Pancreas (tissue), 10 donors: Measurements from ENCODE around the gene CERKL. TPM values are rescaled to one million over a fixed set of nuclear protein-coding genes. Genes with fewer than 3 reads are reported as not detected.

ENCODE experiments used
- ATAC-seq, 4 donors: fragments of 200-7000 bp; cut with Tn5 transposase; one replicate each; pipeline versions ENCODE4 v1.8.0 to v1.9.1; 2020; ENCODE audit warnings: mild to moderate bottlenecking in 4 of 4, moderate library complexity in 4 of 4
- DNase-seq, 6 donors: peaks; one replicate each; pipeline ENCODE4 v3.0.0-alpha.2; 2020
- FAIRE-seq: peaks from 2 replicates; lab custom pipeline; 2012; peaks lifted over from hg19 to GRCh38; lab: Jason Lieb, UNC
- H3K27ac ChIP-seq, 4 donors: fragments of 200-600 bp; sonication (generic); 1 replicate in 3 of 4; 2 replicates in 1 of 4; pipeline versions ENCODE4 v1.5.0 to v1.8.0; 2020
- H3K27me3 ChIP-seq, 4 donors: fragments of 200-600 bp; one replicate each; pipeline ENCODE4 v1.8.0; 2021
- H3K36me3 ChIP-seq, 3 donors: fragments of 200-600 bp; sonication (generic) in 1 of 3; one replicate each; pipeline versions ENCODE4 v1.5.0 to v1.8.0; 2020 to 2021
- H3K4me1 ChIP-seq, 3 donors: fragments of 200-600 bp; one replicate each; pipeline ENCODE4 v1.8.0; 2021
- H3K4me3 ChIP-seq, 4 donors: fragments of 200-600 bp; sonication (generic) in 2 of 4; one replicate each; pipeline versions ENCODE4 v1.5.0 to v1.8.0; 2020 to 2021
- H3K9me3 ChIP-seq, 4 donors: fragments of 200-600 bp; one replicate each; pipeline ENCODE4 v1.8.0; 2021
- CTCF ChIP-seq, 4 donors: fragments of 200-600 bp; sonication (generic) in 3 of 4; IDR thresholded peaks; one replicate each; pipeline versions ENCODE4 v1.5.0 to v1.8.0; 2021; ENCODE audit warnings: antibody characterized with exemption in 4 of 4
- WGBS, 2 donors: extraction: QIAGEN DNeasy Blood & Tissue Kit; methylation state at CpG; one replicate each; pipeline ENCODE4 v1.1.7; 2013; 5-methylcytosine and 5-hydroxymethylcytosine counted together
- intact Hi-C, 3 donors: fragments of 100-400 bp; cut with DNase I; formaldehyde crosslinking; loops; one replicate each; pipeline versions ENCODE4 v1.11.1 to v1.14.2; 2022
- polyA plus RNA-seq, 2 donors: library from polyadenylated mRNA; stranded (reverse); fragments of 200-250 nt; gene quantifications; one replicate each; pipeline ENCODE4 v1.2.3, GENCODE V29; 2013
- total RNA-seq, 6 donors: library from RNA; stranded (reverse); fragmentation: NEBNext Ultra II Directional in 4 of 6; extraction: Animal tissue kit (Norgen Biotek cat#: 25700) in 4 of 6; gene quantifications; one replicate each; pipeline versions ENCODE4 v1.2.1 to v1.2.4, GENCODE V29; 2021 to 2023
- donor health status: healthy with polysubstance abuse.
- donor health status: DM: no; HTN: no; CAD: no; lungs with moderate emphysema.
- donor health status: DM: no; HTN: no; CAD: no.
- donor health status: control.
- donor health status: control.
- donor health status: Bipolar disorder and iron deficiency.
- donor health status: DM: yes; HTN: yes; CAD: no.
- donor health status: DM: no; HTN: no; CAD: no.
- donor health status: DM: no; HTN: no; CAD: no.
- donor health status: DM: yes; HTN: yes; CAD: no.

CERKL gene
- total and polyA plus RNA-seq, 8 donors = 0.16 to 4.6 (median 0.56) TPM

- 63 to 70% methylated on average over 1 of the region's 1 CpG for WGBS, 2 donors
- TF ChIP-seq CTCF (IDR thresholded peaks at IDR 0.05) = no peak
- H3K27ac ChIP-seq = no peak overlapping the region
- no peaks in the 10 kb centered on the region for H3K9me3 ChIP-seq
- H3K4me1 ChIP-seq = no peaks in the 10 kb centered on the region
- FAIRE-seq = no peak
- H3K4me3 ChIP-seq = no peak overlapping the region
- ATAC-seq = no peak
- intact Hi-C loops = no loop called here
- no peaks in the 10 kb centered on the region for H3K36me3 ChIP-seq
- no peak for DNase-seq
- H3K27me3 ChIP-seq = no peaks in the 10 kb centered on the region
Observed at GRCh38 chr2:181670632-181671031, 13.7 kb upstream of the CERKL start.

GRCh38 chr2:181667234-181667633 is 10.3 kb upstream of the CERKL start:
- Histone ChIP-seq H3K36me3 (no peaks in the 10 kb centered on the region), H3K4me3 (no peak overlapping the region), H3K4me1 (no peaks in the 10 kb centered on the region), H3K27ac (no peak overlapping the region), H3K9me3 (no peaks in the 10 kb centered on the region), H3K27me3 (no peaks in the 10 kb centered on the region)
- DNase-seq = no peak
- intact Hi-C loops = no loop called here
- FAIRE-seq = no peak
- no peak for TF ChIP-seq CTCF (IDR thresholded peaks at IDR 0.05)
- 58 to 68% methylated on average over 1 of the region's 1 CpG for WGBS, 2 donors
- no peak for ATAC-seq

DNA sequence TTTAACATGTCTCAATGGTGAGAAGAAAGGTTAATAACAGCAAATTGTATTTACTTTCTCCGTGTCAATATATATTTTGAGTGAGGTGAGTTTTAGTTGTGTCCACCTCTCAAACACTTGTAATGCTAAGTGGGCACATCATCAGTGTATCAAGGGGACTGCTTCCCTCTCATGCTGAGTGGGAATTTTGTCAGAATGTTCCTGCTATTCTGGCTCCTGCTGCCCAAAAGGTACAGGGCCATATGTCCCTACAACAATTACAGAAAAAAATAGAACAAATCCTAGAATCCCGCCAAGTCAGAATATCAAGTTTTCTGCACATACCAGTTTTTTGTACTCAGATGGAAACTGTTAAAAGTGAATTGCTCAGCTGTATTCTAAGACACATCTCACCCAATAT is 5.4 kb upstream of the CERKL start:
- no peak for TF ChIP-seq CTCF (IDR thresholded peaks at IDR 0.05)

GRCh38 chr2:181660181-181660580 is 3.3 kb upstream of the CERKL start:
- ATAC-seq = no peak
- 28 to 35% methylated on average over 3 of the region's 3 CpGs for WGBS, 2 donors
- intact Hi-C loops = no loop called here
- FAIRE-seq = no peak
- H3K36me3 ChIP-seq = no peaks in the 10 kb centered on the region
- peaks cover 0 to 4% (median 0%) of the 10 kb centered on the region in 4 donors for H3K27me3 ChIP-seq
- H3K27ac ChIP-seq = no peak overlapping the region
- peaks cover 0 to 6% (median 0%) of the 10 kb centered on the region in 3 donors for H3K4me1 ChIP-seq
- no peak overlapping the region for H3K4me3 ChIP-seq
- DNase-seq = no peak
- H3K9me3 ChIP-seq = no peaks in the 10 kb centered on the region
- no peak for TF ChIP-seq CTCF (IDR thresholded peaks at IDR 0.05)

More for the DNA sequence above, 5.4 kb upstream of the CERKL start:
- DNase-seq (no peak), FAIRE-seq (no peak), ATAC-seq (no peak)
- H3K27ac ChIP-seq = no peak overlapping the region
- no peaks in the 10 kb centered on the region for H3K9me3 ChIP-seq
- H3K27me3 ChIP-seq = peaks cover 0 to 2% (median 0%) of the 10 kb centered on the region in 4 donors
- H3K36me3 ChIP-seq = no peaks in the 10 kb centered on the region
- H3K4me3 ChIP-seq = no peak overlapping the region
- WGBS, 2 donors = 90 to 93% methylated on average over 2 of the region's 2 CpGs
- intact Hi-C loops = no loop called here
- H3K4me1 ChIP-seq = peaks cover 0 to under 1% (median 0%) of the 10 kb centered on the region in 3 donors

GRCh38 chr2:181658444-181658843 is 1.5 kb upstream of the CERKL start:
- Histone ChIP-seq H3K27me3 (peaks cover 0 to 4% (median 0%) of the 10 kb centered on the region in 4 donors), H3K9me3 (no peaks in the 10 kb centered on the region), H3K4me1 (peaks cover 0 to 6% (median 0%) of the 10 kb centered on the region in 3 donors), H3K27ac (no peak overlapping the region), H3K36me3 (no peaks in the 10 kb centered on the region), H3K4me3 (no peak overlapping the region)
- 84 to 86% methylated on average over 4 of the region's 4 CpGs for WGBS, 2 donors
- peak in 2 of 4 donors; percentile 49 to 52 for ATAC-seq
- no peak for TF ChIP-seq CTCF (IDR thresholded peaks at IDR 0.05)
- intact Hi-C loops = no loop called here
- no peak for DNase-seq
- FAIRE-seq = no peak
